Astrocyte (in vitro differentiated cells and primary cell): ENCODE measurements around the gene SLC38A10.

Experiments
- EZH2 ChIP-seq: IDR thresholded peaks from 2 replicates; pipeline ENCODE4 v1.6.1; 2012; ENCODE audit warnings: mild to moderate bottlenecking, low read length, inconsistent platforms; ENCODE audit not compliant: insufficient read depth
- TF ChIP-seq, protein P1 (sequence below): IDR thresholded peaks from 2 replicates; pipeline ENCODE4 v1.5.1; 2011; ENCODE audit warnings: low read depth, mild to moderate bottlenecking, inconsistent platforms, low read length, moderate library complexity; ENCODE audit not compliant: insufficient read depth

DNA sequence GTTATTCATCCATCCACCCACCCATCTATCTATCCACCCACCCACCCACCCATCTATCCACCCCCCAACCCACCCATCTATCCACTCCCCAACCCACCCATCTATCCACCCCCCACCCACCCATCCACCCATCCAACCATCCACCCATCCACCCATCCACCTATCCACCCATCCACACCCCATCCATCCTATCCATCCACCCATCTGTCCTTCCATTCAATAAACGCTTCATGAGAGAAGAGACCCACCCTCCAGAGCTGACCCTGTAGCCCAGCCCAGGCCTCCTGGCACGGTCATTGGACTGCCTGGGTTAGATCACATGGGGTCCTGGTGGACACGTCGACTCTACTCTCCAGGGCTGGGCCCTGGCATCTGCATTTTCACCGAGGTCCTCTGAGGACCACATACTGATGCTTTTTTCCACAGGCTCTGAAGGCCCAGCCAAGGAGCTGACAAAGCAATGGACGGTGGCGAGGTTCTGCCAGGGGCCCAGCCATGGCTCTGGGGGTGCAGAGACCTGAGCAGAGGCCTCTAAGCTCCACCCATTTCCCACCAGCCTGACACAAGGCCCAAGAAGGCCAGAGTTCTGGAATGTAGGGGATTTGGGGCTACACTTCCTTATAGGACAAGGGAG lies 41.3 kb upstream of the SLC38A10 start:
- TF ChIP-seq EZH2 = no peak
- TF ChIP-seq, protein P1, sequence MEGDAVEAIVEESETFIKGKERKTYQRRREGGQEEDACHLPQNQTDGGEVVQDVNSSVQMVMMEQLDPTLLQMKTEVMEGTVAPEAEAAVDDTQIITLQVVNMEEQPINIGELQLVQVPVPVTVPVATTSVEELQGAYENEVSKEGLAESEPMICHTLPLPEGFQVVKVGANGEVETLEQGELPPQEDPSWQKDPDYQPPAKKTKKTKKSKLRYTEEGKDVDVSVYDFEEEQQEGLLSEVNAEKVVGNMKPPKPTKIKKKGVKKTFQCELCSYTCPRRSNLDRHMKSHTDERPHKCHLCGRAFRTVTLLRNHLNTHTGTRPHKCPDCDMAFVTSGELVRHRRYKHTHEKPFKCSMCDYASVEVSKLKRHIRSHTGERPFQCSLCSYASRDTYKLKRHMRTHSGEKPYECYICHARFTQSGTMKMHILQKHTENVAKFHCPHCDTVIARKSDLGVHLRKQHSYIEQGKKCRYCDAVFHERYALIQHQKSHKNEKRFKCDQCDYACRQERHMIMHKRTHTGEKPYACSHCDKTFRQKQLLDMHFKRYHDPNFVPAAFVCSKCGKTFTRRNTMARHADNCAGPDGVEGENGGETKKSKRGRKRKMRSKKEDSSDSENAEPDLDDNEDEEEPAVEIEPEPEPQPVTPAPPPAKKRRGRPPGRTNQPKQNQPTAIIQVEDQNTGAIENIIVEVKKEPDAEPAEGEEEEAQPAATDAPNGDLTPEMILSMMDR = no peak
